HUES64 (cell line): ENCODE results near the gene GYPE.
"Not testable (repeated sequence)": the region's sequence is repeated elsewhere in the genome, so short reads cannot be mapped to it uniquely, and the experiment has no call there.

Experiments used
- H3K27ac ChIP-seq: 2 replicates; pipeline ENCODE4 v1.7.0; 2013; ENCODE audit warnings: low read depth, low read length, inconsistent platforms
- H3K27me3 ChIP-seq: 2 replicates; pipeline ENCODE4 v1.6.1; 2013; ENCODE audit warnings: mild to moderate bottlenecking, low read length; ENCODE audit not compliant: insufficient read depth
- H3K36me3 ChIP-seq: 2 replicates; pipeline ENCODE4 v1.6.1; 2013; ENCODE audit warnings: mild to moderate bottlenecking, low read length; ENCODE audit not compliant: insufficient read depth
- H3K4me1 ChIP-seq: 2 replicates; pipeline ENCODE4 v1.6.1; 2013; ENCODE audit warnings: mild to moderate bottlenecking, low read length, moderate library complexity; ENCODE audit not compliant: insufficient read depth
- H3K4me3 ChIP-seq: 2 replicates; pipeline ENCODE4 v1.5.1; 2013; ENCODE audit warnings: mild to moderate bottlenecking, low read length, moderate library complexity
- H3K9ac ChIP-seq: 2 replicates; pipeline ENCODE4 v1.6.1; 2013; ENCODE audit warnings: mild to moderate bottlenecking, low read depth, low read length
- H3K9me3 ChIP-seq: 2 replicates; pipeline ENCODE4 v1.6.1; 2013; ENCODE audit warnings: low read depth, low read length; ENCODE audit not compliant: insufficient read depth
- WGBS: fragments of 150-250, 120-280 bp; methylation state at CpG from one replicate; pipeline ENCODE4 v1.1.7; 2013; ENCODE audit warnings: missing lambda C conversion rate; 5-methylcytosine and 5-hydroxymethylcytosine counted together

GYPE gene

DNA sequence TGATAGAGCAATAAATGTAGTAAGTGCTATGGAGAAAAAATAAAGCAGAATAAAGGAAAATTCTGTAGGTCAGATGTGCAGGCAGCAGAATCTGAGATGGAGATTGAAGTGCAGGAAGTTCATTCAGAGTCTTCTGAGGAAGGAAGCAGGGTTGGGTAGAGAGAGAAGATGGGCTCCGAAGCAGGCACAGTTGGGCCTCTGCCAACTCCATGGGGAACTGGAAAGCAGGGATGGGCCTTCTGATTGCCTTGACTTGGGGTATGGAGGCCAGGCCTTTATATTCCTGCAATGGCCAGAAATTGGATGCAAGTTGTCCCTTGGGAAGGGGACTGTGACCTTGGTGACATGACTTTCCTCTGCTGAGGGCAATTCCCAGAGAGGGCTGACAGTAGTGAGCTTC, 42.6 kb downstream of the GYPE start:
- not testable (repeated sequence) for H3K9ac ChIP-seq, H3K4me1 ChIP-seq, H3K36me3 ChIP-seq, H3K27me3 ChIP-seq, H3K4me3 ChIP-seq, H3K27ac ChIP-seq, H3K9me3 ChIP-seq
- 87% methylated on average over 1 of the region's 1 CpG for WGBS

DNA sequence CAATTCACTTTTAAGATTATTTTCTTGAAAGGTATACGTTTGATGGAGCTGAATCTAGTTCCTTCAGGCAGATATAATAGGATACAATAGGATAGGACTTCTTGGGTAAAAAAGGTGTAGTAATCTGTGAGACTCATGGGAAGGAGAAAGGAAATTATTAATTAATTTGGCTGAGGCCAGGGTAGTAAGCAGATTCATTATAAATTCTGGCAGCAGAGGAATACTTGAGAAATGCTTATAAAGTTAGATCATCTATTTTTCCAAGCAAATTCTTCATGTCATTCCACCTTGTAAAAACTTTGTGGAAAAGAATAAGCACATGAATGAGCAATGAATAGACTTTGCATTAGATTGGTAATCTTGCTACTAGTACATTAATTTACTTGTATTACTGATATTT, 46.9 kb downstream of the GYPE start:
- Histone ChIP-seq H3K27me3 (no peaks in the 10 kb centered on the region), H3K4me3 (no peak overlapping the region), H3K27ac (no peak overlapping the region), H3K4me1 (no peaks in the 10 kb centered on the region), H3K36me3 (no peaks in the 10 kb centered on the region), H3K9me3 (no peaks in the 10 kb centered on the region), H3K9ac (no peak overlapping the region)
- WGBS: 86% methylated on average over 1 of the region's 1 CpG

DNA sequence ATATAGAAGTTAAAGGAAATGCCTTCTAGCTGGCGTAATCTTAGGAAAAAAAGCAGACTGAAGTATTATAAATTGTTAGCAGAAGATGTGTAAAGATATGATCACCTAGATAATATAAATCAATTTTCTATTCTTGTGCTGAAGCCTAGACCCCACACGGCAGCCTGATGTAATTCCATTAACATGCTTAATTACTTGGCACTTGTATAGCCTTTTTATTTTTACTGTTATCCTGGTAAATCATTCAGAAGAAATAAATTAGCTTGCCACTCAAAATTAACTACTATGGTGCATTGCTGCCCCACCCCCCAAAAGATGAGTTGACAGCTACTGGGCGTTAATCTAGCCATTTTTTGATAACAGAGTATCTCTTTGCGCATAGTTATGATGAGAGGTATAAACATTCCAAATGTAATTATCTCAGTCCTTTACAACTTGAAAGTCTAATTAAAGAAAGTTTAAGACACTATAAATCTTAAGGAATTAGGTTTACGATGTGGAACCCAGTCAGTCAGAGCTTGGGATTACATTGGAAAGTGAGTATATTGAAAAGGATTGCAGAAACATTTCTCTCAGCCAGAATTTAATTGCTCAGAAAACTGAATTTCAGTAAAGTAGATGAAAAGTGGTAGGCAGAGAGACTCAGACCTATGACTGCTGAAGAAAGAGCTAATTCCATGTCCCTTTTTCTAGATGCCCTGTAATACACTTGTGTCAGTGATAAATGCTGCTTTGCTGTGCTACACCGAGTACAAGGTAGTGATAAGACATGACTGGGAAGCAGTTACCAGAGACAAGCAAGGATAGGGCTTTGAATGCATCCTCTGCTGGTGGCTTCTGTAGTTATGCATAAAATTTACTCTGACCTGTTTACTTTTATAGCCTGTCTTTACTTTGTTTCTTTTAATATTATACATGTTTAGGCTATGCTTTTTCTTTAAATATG, 47.7 kb downstream of the GYPE start:
- not testable (repeated sequence) for H3K4me3 ChIP-seq, H3K4me1 ChIP-seq, H3K27ac ChIP-seq, H3K9ac ChIP-seq, H3K27me3 ChIP-seq, H3K9me3 ChIP-seq, H3K36me3 ChIP-seq
- 95% methylated on average over 4 of the region's 6 CpGs for WGBS

DNA sequence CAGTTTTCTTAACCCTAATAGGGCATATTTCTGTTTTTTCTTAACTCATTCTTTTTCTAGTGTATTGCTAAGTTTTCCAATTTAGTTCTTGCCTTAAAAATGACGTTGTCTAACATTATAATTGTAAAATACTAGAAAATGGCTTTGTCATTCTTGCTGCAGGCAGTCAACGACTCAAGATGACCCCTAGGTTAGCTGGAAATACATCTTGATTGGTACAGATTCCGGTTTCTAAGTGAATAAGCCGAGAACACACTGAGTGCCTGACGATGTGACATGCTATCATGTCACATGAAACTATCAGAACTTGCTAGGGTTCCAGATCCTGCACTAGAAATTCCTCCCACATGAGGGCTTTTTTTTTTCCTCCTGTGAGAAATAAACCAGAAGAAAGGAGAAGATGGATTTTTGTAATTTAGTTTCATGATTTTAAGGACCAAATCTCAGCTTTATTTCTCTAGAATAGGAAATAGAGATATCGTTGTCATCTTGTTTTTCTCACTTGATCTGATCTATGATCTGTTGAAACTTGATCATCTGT, 49.3 kb downstream of the GYPE start:
- H3K36me3 ChIP-seq, H3K4me3 ChIP-seq, H3K4me1 ChIP-seq, H3K27me3 ChIP-seq, H3K9me3 ChIP-seq, H3K27ac ChIP-seq, H3K9ac ChIP-seq: not testable (repeated sequence)
- WGBS: 94% methylated on average over 6 of the region's 6 CpGs

DNA sequence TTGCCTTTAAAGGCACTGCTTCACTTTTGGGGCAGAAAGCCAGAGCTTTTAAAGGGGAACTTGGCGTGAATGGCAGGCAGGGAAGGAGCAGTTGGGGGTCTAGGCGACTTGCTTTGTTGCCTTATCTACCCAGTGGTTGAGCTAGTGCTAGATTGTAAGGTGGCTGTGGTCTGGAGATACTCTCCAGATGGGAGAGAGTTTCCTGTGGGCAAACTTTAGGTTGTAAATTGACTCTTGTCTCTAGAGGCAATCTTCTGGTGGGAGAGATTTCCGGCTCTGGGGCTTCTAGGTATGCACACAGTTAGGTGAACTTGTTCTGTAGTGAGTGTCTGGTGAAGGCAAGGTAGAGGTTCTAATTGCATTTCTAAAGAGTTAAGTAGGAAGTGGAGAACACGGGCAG, 50.7 kb downstream of the GYPE start:
- H3K27me3 ChIP-seq, H3K9ac ChIP-seq, H3K36me3 ChIP-seq, H3K9me3 ChIP-seq, H3K4me3 ChIP-seq, H3K27ac ChIP-seq, H3K4me1 ChIP-seq: not testable (repeated sequence)
- 62% methylated on average over 3 of the region's 4 CpGs for WGBS

DNA sequence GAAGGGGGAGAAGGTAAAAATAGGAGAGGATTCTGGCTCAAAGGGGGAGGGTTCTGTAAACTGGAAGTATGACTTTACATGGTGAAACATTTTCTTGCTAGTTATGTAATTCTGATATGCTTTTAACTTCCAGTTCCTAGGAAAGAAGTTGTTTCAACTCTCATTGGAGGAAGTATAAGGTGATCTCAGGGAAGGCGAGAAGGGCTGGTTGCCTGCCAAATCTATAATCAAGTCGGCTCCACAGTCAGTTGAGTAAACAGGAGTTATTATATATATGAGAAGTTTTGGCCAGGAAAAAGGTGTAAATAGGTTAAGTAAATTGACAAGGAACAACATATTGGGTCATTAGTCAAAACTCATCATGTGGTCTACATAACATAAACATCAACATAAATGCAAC, 56.1 kb downstream of the GYPE start:
- not testable (repeated sequence) for H3K36me3 ChIP-seq
- 95% methylated on average over 2 of the region's 2 CpGs for WGBS

DNA sequence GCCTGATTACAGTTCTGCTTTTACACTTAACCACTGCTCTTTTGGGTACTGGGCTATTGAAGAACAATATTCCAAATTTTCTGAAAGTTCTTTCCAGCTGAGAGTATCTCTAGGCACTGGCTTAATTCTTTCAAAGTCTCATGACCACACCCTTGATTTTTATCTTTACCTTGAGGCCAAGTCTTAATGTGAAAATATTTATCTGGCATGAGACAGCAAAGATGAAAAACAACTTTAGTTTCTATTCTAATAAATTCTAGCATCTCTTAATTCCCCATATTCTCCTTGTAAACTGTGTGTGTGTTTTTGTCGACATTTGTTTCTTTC, 61.9 kb downstream of the GYPE start:
- not testable (repeated sequence) for H3K9ac ChIP-seq, H3K9me3 ChIP-seq, H3K27me3 ChIP-seq, H3K27ac ChIP-seq, H3K4me3 ChIP-seq, H3K36me3 ChIP-seq, H3K4me1 ChIP-seq
- WGBS: no CpG with 5 or more reads among the region's 1 CpG

More for the DNA sequence above, 56.1 kb downstream of the GYPE start:
- not testable (repeated sequence) for H3K4me3 ChIP-seq, H3K27me3 ChIP-seq, H3K27ac ChIP-seq, H3K4me1 ChIP-seq, H3K9ac ChIP-seq, H3K9me3 ChIP-seq

DNA sequence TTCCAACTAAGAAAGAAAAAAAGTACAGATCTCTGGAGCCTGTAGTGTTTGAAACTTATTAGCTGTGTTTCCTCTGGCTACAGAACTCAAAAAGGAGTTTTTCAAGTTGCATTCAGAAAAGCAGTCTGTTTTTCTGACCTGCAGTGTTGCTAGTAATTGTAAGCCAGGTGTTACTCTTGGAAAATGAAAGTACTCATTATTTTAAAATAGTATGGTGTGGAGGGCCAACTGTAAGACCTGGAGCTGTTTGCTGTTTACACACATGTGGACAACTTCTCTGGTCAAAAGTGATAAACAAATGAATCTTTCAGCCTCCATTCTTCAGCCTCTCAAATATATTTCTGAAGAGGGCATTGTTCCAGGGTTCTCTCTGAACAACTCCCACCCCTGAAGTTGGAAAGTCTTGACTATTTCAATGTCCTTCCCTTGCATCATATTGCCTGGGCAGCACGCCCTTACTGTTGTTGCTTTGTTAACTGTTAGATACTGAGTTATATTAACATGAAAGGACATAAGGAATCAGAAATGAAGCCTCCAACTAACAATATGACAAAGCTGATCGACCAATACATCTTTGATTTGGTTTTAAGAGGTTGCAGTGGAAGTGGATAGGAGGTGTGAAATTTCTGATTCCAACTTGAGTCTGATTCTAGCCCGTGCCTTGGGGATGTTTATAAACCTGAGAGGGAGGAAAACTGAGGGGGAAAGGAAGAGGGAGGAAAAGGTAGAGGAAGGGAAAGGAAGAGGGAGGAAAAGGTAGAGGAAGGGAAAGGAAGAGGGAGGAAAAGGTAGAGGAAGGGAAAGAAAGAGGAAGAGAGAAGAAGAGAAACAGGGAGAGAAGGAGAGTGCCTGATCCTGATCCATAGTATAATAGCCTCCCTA, 62.5 kb downstream of the GYPE start:
- not testable (repeated sequence) for H3K4me3 ChIP-seq, H3K9ac ChIP-seq, H3K9me3 ChIP-seq, H3K27ac ChIP-seq, H3K27me3 ChIP-seq, H3K4me1 ChIP-seq, H3K36me3 ChIP-seq
- WGBS: 92% methylated on average over 2 of the region's 3 CpGs

DNA sequence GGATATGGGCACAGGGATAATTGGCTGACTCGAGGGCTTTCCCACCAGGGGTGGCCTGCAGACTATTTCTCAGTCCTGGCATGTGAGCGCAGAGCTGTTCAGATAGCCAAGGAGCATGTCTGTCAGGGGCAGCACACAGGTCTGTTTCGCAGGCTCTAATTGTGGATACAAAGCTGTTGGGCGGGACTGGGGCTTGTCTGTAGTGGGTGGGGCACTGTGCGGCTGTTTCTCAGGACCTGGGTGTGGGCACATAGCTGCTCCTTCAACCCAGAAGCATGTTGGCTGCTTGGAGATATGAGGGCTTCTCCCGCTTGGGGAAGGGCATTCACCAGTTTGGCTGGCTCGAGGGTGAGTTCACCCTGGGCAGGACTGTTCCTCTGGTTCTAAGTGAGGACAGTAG, 65.9 kb downstream of the GYPE start:
- not testable (repeated sequence) for H3K9me3 ChIP-seq, H3K4me1 ChIP-seq, H3K9ac ChIP-seq, H3K36me3 ChIP-seq, H3K27me3 ChIP-seq, H3K4me3 ChIP-seq, H3K27ac ChIP-seq
- 95% methylated on average over 5 of the region's 7 CpGs for WGBS

DNA sequence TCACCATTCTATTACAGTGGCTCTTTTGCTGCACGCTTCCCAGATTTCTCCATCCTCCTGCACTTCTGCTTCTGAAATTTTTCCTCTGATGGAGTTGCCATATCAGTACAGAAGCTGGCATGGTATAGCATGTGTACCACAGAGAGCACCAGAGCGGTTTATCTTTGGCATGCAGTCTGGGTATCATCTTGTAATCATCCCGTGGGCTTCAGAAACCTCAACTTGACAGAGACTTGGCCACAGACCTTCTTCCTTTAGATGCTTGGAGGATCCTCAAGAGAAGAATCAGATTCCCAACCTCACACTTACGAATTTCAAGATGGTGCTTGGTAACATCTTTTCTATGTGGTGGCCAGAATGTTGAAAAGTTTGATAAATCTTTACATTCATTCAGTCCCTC, 71.2 kb downstream of the GYPE start:
- H3K36me3 ChIP-seq, H3K9ac ChIP-seq: not testable (repeated sequence)

DNA sequence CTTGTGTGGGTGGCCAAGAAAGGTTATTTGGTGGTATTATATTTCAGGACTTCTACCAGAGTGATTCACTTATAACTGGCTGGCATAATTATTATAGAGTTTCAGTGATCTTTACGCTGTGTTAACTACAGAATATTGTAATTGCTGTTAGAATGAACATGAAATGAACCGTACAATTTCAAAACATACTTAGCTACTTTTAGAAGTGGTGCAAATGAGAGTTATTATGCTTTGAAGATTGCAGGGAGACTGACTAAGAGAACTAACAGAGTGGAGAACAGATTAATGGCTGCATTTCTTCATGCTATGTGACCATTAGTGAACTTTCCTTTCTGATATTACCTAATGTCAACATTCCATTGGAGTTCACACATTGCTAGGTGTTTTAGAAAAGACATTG, 71.7 kb downstream of the GYPE start:
- H3K4me3 ChIP-seq, H3K27ac ChIP-seq, H3K36me3 ChIP-seq, H3K9ac ChIP-seq, H3K27me3 ChIP-seq, H3K9me3 ChIP-seq, H3K4me1 ChIP-seq: not testable (repeated sequence)
- 100% methylated on average over 1 of the region's 2 CpGs for WGBS

More for the DNA sequence above, 71.2 kb downstream of the GYPE start:
- WGBS: 97% methylated on average over 3 of the region's 4 CpGs
- not testable (repeated sequence) for H3K4me3 ChIP-seq, H3K4me1 ChIP-seq, H3K9me3 ChIP-seq, H3K27me3 ChIP-seq, H3K27ac ChIP-seq
